ENCODE results near the gene AGPAT2. TPM values are rescaled to one million over a fixed set of nuclear protein-coding genes. Genes with fewer than 3 reads are reported as not detected.
A peak's percentile ranks its signal among the peaks of the same experiment; 100 is the strongest.

AGPAT2 gene
- total RNA-seq, 4 donors from 2014 or later = 66.2 to 80.6 (median 75.8) TPM

GRCh38 chr9:136732444-136733178 is 45.4 kb upstream of the AGPAT2 start:
- H3K36me3 ChIP-seq = no peaks in the 10 kb centered on the region
- no peak overlapping the region for H3K27ac ChIP-seq
- no peak for DNase-seq
- TF ChIP-seq CTCF (IDR thresholded peaks at IDR 0.05) (no peak), POLR2A (IDR thresholded peaks at IDR 0.05) (no peak)
- H3K9me3 ChIP-seq = no peaks in the 10 kb centered on the region
- no peak overlapping the region for H3K4me3 ChIP-seq
- WGBS, 2 donors = 42 to 65% methylated on average over 7 to 9 of the region's 16 CpGs
- no peaks in the 10 kb centered on the region for H3K27me3 ChIP-seq
- H3K4me1 ChIP-seq = peaks cover 8 to 15% (median 9%) of the 10 kb centered on the region in 3 donors
- intact Hi-C loops (cut with DNase I) = no loop called here

DNA sequence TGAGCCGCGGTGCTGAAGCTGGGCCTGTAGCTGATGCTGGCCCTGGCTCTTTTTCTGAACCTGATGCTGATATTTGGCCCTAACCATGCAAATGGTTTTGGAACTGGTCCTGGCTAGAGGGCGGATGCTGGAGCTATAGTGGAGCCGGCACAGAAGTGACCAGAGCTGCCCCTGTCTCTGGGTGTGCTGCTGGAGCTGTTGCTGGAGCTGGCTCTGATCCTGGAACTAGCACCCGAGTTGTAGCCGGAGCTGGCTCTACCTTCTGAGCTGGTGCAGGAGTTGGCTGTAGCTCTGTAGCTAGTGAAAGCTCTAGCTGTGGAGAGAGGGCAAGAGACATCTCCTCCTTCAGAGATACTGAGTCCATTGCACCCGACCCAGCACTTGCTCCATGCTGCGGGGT is 42.7 kb upstream of the AGPAT2 start:
- Histone ChIP-seq H3K4me3 (no peak overlapping the region), H3K27me3 (no peaks in the 10 kb centered on the region), H3K4me1 (peaks cover 27 to 42% (median 31%) of the 10 kb centered on the region in 3 donors), H3K36me3 (peaks cover under 1 to 18% (median 12%) of the 10 kb centered on the region in 3 donors), H3K27ac (no peak overlapping the region), H3K9me3 (no peaks in the 10 kb centered on the region)
- intact Hi-C loops (cut with DNase I) = no loop called here
- WGBS, 2 donors = 80 to 95% methylated on average over 4 of the region's 8 CpGs
- no peak for TF ChIP-seq POLR2A (IDR thresholded peaks at IDR 0.05)
- TF ChIP-seq CTCF (IDR thresholded peaks at IDR 0.05) = no peak
- no peak for DNase-seq

DNA sequence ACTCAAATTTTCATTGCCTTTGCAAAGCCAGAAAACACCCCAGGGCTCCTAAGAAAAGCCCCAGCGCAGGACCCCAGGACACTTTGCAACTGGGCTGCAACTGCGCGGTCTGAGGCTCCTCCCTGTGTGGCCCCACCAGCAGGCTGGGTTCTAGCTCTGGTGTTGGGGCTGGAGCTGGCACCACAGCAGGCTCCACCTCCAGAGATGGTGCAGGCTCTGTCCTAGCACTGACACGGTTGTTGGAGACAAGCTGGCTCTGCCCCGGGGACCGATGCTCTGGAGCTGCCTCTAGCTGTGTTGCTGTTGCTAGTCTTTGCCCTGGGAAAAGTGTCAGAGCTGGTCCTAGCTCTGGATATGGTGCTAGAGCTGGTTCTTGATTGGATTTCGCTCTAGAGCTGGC is 41.9 kb upstream of the AGPAT2 start:
- TF ChIP-seq CTCF (IDR thresholded peaks at IDR 0.05) = no peak
- TF ChIP-seq POLR2A (IDR thresholded peaks at IDR 0.05) = no peak
- H3K36me3 ChIP-seq = peaks cover 9 to 26% (median 20%) of the 10 kb centered on the region in 3 donors
- no peaks in the 10 kb centered on the region for H3K9me3 ChIP-seq
- H3K27ac ChIP-seq = peak overlapping the region in 1 of 4 donors; percentile 91
- H3K4me1 ChIP-seq = peaks cover 27 to 50% (median 36%) of the 10 kb centered on the region in 3 donors
- DNase-seq = no peak
- no peaks in the 10 kb centered on the region for H3K27me3 ChIP-seq
- H3K4me3 ChIP-seq = peak overlapping the region; percentile 58 to 95 (median 74)
- WGBS, 2 donors = 38 to 44% methylated on average over 2 to 6 of the region's 7 CpGs
- intact Hi-C loops (cut with DNase I) = no loop called here

GRCh38 chr9:136728548-136729123 is 41.4 kb upstream of the AGPAT2 start:
- WGBS, 2 donors = 10% methylated on average over 3 of the region's 53 CpGs; no CpG with 5 or more reads in 1 of the 2 donors
- peak overlapping the region; percentile 70 to 91 (median 79) for H3K27ac ChIP-seq
- no peak for DNase-seq
- no peaks in the 10 kb centered on the region for H3K9me3 ChIP-seq
- H3K36me3 ChIP-seq = peaks cover 14 to 31% (median 25%) of the 10 kb centered on the region in 3 donors
- H3K4me1 ChIP-seq = peaks cover 28 to 55% (median 41%) of the 10 kb centered on the region in 3 donors
- peak overlapping the region; percentile 58 to 95 (median 74) for H3K4me3 ChIP-seq
- H3K27me3 ChIP-seq = no peaks in the 10 kb centered on the region
- intact Hi-C loops (cut with DNase I) = no loop called here
- TF ChIP-seq POLR2A (IDR thresholded peaks at IDR 0.05) (no peak), CTCF (IDR thresholded peaks at IDR 0.05) (no peak)

- Histone ChIP-seq H3K27me3 (no peaks in the 10 kb centered on the region), H3K27ac (peak overlapping the region; percentile 73 to 91 (median 84)), H3K36me3 (peaks cover 19 to 37% (median 30%) of the 10 kb centered on the region in 3 donors), H3K4me1 (peaks cover 33 to 60% (median 46%) of the 10 kb centered on the region in 3 donors), H3K9me3 (no peaks in the 10 kb centered on the region), H3K4me3 (peak overlapping the region; percentile 58 to 95 (median 74))
- intact Hi-C loops (cut with DNase I) = no loop called here
- WGBS, 2 donors = 0% methylated on average over 5 of the region's 66 CpGs; no CpG with 5 or more reads in 1 of the 2 donors
- DNase-seq = peak; percentile 49
- TF ChIP-seq CTCF (IDR thresholded peaks at IDR 0.05) (peak; percentile 76 to 99 (median 98)), POLR2A (IDR thresholded peaks at IDR 0.05) (peak; percentile 65 to 100 (median 98))
Measured at GRCh38 chr9:136728080-136728547, 40.9 kb upstream of the AGPAT2 start.
